HCT116 (cell line): Measurements from ENCODE around the gene BCL11A. TPM values are rescaled to one million over a fixed set of nuclear protein-coding genes. Genes with fewer than 3 reads are reported as not detected.

Experiments
- ATAC-seq: fragments of 200-7000 bp; cut with Tn5 transposase; 2 replicates; pipeline ENCODE4 v1.9.1; 2020; ENCODE audit warnings: mild to moderate bottlenecking, moderate library complexity
- BruUV-seq: library from RNA; stranded (reverse); fragments of 400-500 nt; replicated peaks from 2 replicates; lab custom pipeline; 2021; lab: Mats Ljungman, UMichigan
- CTCF ChIA-PET: fragments of 300-600 bp; sonication (Branson Sonifier 250); formaldehyde crosslinking; loops from one replicate; lab custom pipeline; 2021; ENCODE audit warnings: antibody characterized with exemption; lab: Charles Lee
- POLR2A ChIA-PET: fragments of 300-600, 350-600 bp; sonication (Branson Sonifier 250); formaldehyde crosslinking; loops from one replicate; lab custom pipeline; 2021; ENCODE audit warnings: antibody characterized with exemption; lab: Charles Lee
- RAD21 ChIA-PET, 2 experiments: fragments of 300-600 bp; sonication (Branson Sonifier 250); formaldehyde crosslinking; loops; one replicate each; lab custom pipeline; 2023; ENCODE audit warnings: low total read pairs in 2 of 2; ENCODE audit not compliant: uncharacterized antibody in 2 of 2, unreplicated experiment in 2 of 2, low non-redundant PET in 1 of 2; lab: Charles Lee
- DNase-seq: peaks from one replicate; pipeline ENCODE4 v3.0.0-alpha.2; 2010; ENCODE audit warnings: low read depth, low spot score
- H2AFZ ChIP-seq: fragments of 200-600 bp; shearing (Covaris generic), sonication (generic); 2 replicates; pipeline ENCODE4 v1.6.1; 2017; ENCODE audit warnings: low read depth, mixed run types, mixed read lengths, antibody characterized with exemption, low read length; ENCODE audit not compliant: poor library complexity, severe bottlenecking
- H3K27ac ChIP-seq: 2 replicates; pipeline ENCODE4 v1.5.1; 2012; ENCODE audit warnings: low read depth, low read length
- H3K27me3 ChIP-seq: fragments of 200-600 bp; sonication (generic); 2 replicates; pipeline ENCODE4 v1.6.1; 2016; ENCODE audit warnings: mixed run types, low read length, mixed read lengths; ENCODE audit not compliant: insufficient read depth
- H3K36me3 ChIP-seq, 2 experiments: fragments of 200-500 bp in 1 of 2; fragments of 200-600 bp in 1 of 2; sonication (Bioruptor generic) in 1 of 2; sonication (generic) in 1 of 2; 2 replicates each; pipeline versions ENCODE4 v1.5.1 to v1.6.1; 2014 to 2016; ENCODE audit warnings: low read length in 2 of 2, inconsistent platforms in 1 of 2, mixed read lengths in 1 of 2, mixed run types in 1 of 2; ENCODE audit not compliant: insufficient read depth in 2 of 2, control insufficient read depth in 1 of 2
- H3K4me1 ChIP-seq, 2 experiments: fragments of 200-600 bp in 1 of 2; sonication (generic) in 1 of 2; 2 replicates each; pipeline versions ENCODE4 v1.5.1 to v1.6.1; 2012 to 2017; ENCODE audit warnings: low read length in 2 of 2, inconsistent platforms in 1 of 2, mild to moderate bottlenecking in 1 of 2, mixed read lengths in 1 of 2, mixed run types in 1 of 2, moderate library complexity in 1 of 2; ENCODE audit not compliant: insufficient read depth in 2 of 2, control insufficient read depth in 1 of 2
- H3K4me2 ChIP-seq: fragments of 200-600 bp; sonication (generic); 2 replicates; pipeline ENCODE4 v1.6.1; 2017; ENCODE audit warnings: mixed run types, low read length, mixed read lengths
- H3K4me3 ChIP-seq, 2 experiments: fragments of 200-600 bp in 1 of 2; sonication (generic) in 1 of 2; replicated peaks in 1 of 2; 2 replicates each; pipeline ENCODE4 v1.5.1; 2011 to 2016; ENCODE audit warnings: low read length in 2 of 2, control low read depth in 1 of 2, low read depth in 1 of 2, mild to moderate bottlenecking in 1 of 2, mixed read lengths in 1 of 2, mixed run types in 1 of 2
- H3K79me2 ChIP-seq: fragments of 200-600 bp; sonication (generic); 2 replicates; pipeline ENCODE4 v1.6.1; 2017; ENCODE audit warnings: mild to moderate bottlenecking, mixed run types, low read length, moderate library complexity, mixed read lengths; ENCODE audit not compliant: insufficient read depth
- H3K9ac ChIP-seq: fragments of 200-600 bp; sonication (generic); 2 replicates; pipeline ENCODE4 v1.6.1; 2016; ENCODE audit warnings: low read length, mixed read lengths
- H3K9me2 ChIP-seq: fragments of 200-600 bp; sonication (generic), shearing (Covaris generic); 2 replicates; pipeline ENCODE4 v1.6.1; 2017; ENCODE audit warnings: mixed run types, mild to moderate bottlenecking, moderate library complexity; ENCODE audit not compliant: insufficient read depth
- H3K9me3 ChIP-seq, 2 experiments: fragments of 200-500 bp in 1 of 2; fragments of 200-600 bp in 1 of 2; sonication (Bioruptor generic) in 1 of 2; sonication (generic) in 1 of 2; 2 replicates each; pipeline ENCODE4 v1.6.1; 2014 to 2017; ENCODE audit warnings: low read length in 2 of 2, mixed read lengths in 2 of 2, inconsistent platforms in 1 of 2, low read depth in 1 of 2, mild to moderate bottlenecking in 1 of 2, mixed run types in 1 of 2, moderate library complexity in 1 of 2; ENCODE audit not compliant: control insufficient read depth in 1 of 2, insufficient read depth in 1 of 2
- H4K20me1 ChIP-seq: fragments of 200-600 bp; sonication (generic), shearing (Covaris generic); 2 replicates; pipeline ENCODE4 v1.6.1; 2017; ENCODE audit warnings: mixed run types, mild to moderate bottlenecking, moderate library complexity; ENCODE audit not compliant: insufficient read depth
- ATF3 ChIP-seq: IDR thresholded peaks from 2 replicates; pipeline ENCODE4 v1.6.1; 2012
- CBX3 ChIP-seq: IDR thresholded peaks from 2 replicates; pipeline ENCODE4 v1.6.1; 2012; ENCODE audit warnings: low read depth
- CEBPB ChIP-seq: IDR thresholded peaks from 2 replicates; pipeline ENCODE4 v1.6.1; 2012; ENCODE audit warnings: low read depth
- ELF1 ChIP-seq: IDR thresholded peaks from 2 replicates; pipeline ENCODE4 v1.6.1; 2012; ENCODE audit warnings: low read depth, borderline replicate concordance
- EZH2 ChIP-seq: fragments of 200-600 bp; sonication (generic); IDR thresholded peaks from 2 replicates; pipeline ENCODE4 v1.6.1; 2017; ENCODE audit warnings: antibody characterized with exemption, mixed run types
- EZH2phosphoT487 ChIP-seq: fragments of 200-600 bp; IDR thresholded peaks from 2 replicates; pipeline ENCODE4 v1.6.1; 2018; ENCODE audit warnings: antibody characterized with exemption, borderline replicate concordance
- FOSL1 ChIP-seq: IDR thresholded peaks from 2 replicates; pipeline ENCODE4 v1.6.1; 2012; ENCODE audit warnings: low read depth
- JUND ChIP-seq: IDR thresholded peaks from 2 replicates; pipeline ENCODE4 v1.6.1; 2012
- POLR2A ChIP-seq: IDR thresholded peaks from 2 replicates; pipeline ENCODE4 v1.7.0; 2011; ENCODE audit warnings: borderline replicate concordance; ENCODE audit not compliant: insufficient read depth, insufficient read length; ENCODE audit errors: extremely low read depth
- POLR2AphosphoS5 ChIP-seq: IDR thresholded peaks from 2 replicates; pipeline ENCODE4 v1.6.1; 2011; ENCODE audit warnings: mild to moderate bottlenecking, low read depth, low read length, moderate library complexity
- RAD21 ChIP-seq: IDR thresholded peaks from 2 replicates; pipeline ENCODE4 v1.6.1; 2012; ENCODE audit warnings: low read depth, mild to moderate bottlenecking
- SIN3A ChIP-seq: IDR thresholded peaks from 2 replicates; pipeline ENCODE4 v1.6.1; 2012; ENCODE audit warnings: low read depth
- SP1 ChIP-seq: IDR thresholded peaks from 2 replicates; pipeline ENCODE4 v1.6.1; 2012; ENCODE audit warnings: low read depth
- YY1 ChIP-seq: IDR thresholded peaks from 2 replicates; pipeline ENCODE4 v1.6.1; 2011; ENCODE audit warnings: low read length, low read depth, moderate library complexity, mild to moderate bottlenecking; ENCODE audit not compliant: insufficient replicate concordance; ENCODE audit errors: extremely low read depth
- ZFX ChIP-seq: fragments of 450-650 bp; IDR thresholded peaks from 2 replicates; pipeline ENCODE4 v1.6.1; 2017
- ZNF274 ChIP-seq: fragments of 200-500 bp; sonication (Bioruptor generic); IDR thresholded peaks from 2 replicates; pipeline ENCODE4 v1.6.1; 2014; ENCODE audit warnings: mild to moderate bottlenecking, low read depth, low read length, inconsistent platforms
- intact Hi-C: fragments of 100-400 bp; cut with micrococcal nuclease; formaldehyde crosslinking; loops from 2 replicates; pipeline ENCODE4 v1.10.0; 2022
- total RNA-seq: library from RNA; stranded (reverse); gene quantifications from one replicate; pipeline ENCODE4 v1.2.1, GENCODE V29; 2021; ENCODE audit not compliant: unreplicated experiment
- TF ChIP-seq, protein P1 (sequence below): IDR thresholded peaks from 2 replicates; pipeline ENCODE4 v1.6.1; 2011; ENCODE audit warnings: mild to moderate bottlenecking, low read length, moderate library complexity; ENCODE audit not compliant: insufficient replicate concordance; ENCODE audit errors: extremely low read depth
- TF ChIP-seq, protein P2 (sequence below): IDR thresholded peaks from 2 replicates; pipeline ENCODE4 v1.6.1; 2012; ENCODE audit warnings: low read depth
- TF ChIP-seq, protein P3 (sequence below), 3 experiments: fragments of 200-600 bp in 1 of 3; sonication (generic) in 1 of 3; IDR thresholded peaks in 2 of 3; conservative IDR thresholded peaks in 1 of 3; 2 replicates each; pipeline ENCODE4 v1.5.1; 2012 to 2017; ENCODE audit warnings: low read depth in 2 of 3, low read length in 2 of 3, antibody characterized with exemption in 1 of 3, borderline replicate concordance in 1 of 3, control low read depth in 1 of 3, mild to moderate bottlenecking in 1 of 3, mixed read lengths in 1 of 3, mixed run types in 1 of 3, moderate library complexity in 1 of 3; ENCODE audit not compliant: insufficient read depth in 1 of 3
- TF ChIP-seq, protein P4 (sequence below): IDR thresholded peaks from 2 replicates; pipeline ENCODE4 v1.6.1; 2012

BCL11A gene
- total RNA-seq, 1 experiment from 2014 or later = 0.71 TPM

GRCh38 chr2:60496475-60496874 lies 57.0 kb downstream of the BCL11A start:
- intact Hi-C loops = no loop called here
- peaks cover 16% of the 10 kb centered on the region; the same call in 1 of the 2 replicates for H3K27me3 ChIP-seq
- POLR2A ChIA-PET = no interaction called here

More at GRCh38 chr2:60496475-60496874, 57.0 kb downstream of the BCL11A start:
- TF ChIP-seq EZH2phosphoT487 = no peak
- no peak for TF ChIP-seq FOSL1
- TF ChIP-seq, protein P1, sequence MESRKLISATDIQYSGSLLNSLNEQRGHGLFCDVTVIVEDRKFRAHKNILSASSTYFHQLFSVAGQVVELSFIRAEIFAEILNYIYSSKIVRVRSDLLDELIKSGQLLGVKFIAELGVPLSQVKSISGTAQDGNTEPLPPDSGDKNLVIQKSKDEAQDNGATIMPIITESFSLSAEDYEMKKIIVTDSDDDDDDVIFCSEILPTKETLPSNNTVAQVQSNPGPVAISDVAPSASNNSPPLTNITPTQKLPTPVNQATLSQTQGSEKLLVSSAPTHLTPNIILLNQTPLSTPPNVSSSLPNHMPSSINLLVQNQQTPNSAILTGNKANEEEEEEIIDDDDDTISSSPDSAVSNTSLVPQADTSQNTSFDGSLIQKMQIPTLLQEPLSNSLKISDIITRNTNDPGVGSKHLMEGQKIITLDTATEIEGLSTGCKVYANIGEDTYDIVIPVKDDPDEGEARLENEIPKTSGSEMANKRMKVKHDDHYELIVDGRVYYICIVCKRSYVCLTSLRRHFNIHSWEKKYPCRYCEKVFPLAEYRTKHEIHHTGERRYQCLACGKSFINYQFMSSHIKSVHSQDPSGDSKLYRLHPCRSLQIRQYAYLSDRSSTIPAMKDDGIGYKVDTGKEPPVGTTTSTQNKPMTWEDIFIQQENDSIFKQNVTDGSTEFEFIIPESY = no peak
- TF ChIP-seq JUND = no peak
- no peak for TF ChIP-seq EZH2
- no peak for TF ChIP-seq ZFX
- no peak for TF ChIP-seq POLR2A
- TF ChIP-seq ZNF274 = no peak
- TF ChIP-seq CEBPB = no peak
- TF ChIP-seq, protein P2, sequence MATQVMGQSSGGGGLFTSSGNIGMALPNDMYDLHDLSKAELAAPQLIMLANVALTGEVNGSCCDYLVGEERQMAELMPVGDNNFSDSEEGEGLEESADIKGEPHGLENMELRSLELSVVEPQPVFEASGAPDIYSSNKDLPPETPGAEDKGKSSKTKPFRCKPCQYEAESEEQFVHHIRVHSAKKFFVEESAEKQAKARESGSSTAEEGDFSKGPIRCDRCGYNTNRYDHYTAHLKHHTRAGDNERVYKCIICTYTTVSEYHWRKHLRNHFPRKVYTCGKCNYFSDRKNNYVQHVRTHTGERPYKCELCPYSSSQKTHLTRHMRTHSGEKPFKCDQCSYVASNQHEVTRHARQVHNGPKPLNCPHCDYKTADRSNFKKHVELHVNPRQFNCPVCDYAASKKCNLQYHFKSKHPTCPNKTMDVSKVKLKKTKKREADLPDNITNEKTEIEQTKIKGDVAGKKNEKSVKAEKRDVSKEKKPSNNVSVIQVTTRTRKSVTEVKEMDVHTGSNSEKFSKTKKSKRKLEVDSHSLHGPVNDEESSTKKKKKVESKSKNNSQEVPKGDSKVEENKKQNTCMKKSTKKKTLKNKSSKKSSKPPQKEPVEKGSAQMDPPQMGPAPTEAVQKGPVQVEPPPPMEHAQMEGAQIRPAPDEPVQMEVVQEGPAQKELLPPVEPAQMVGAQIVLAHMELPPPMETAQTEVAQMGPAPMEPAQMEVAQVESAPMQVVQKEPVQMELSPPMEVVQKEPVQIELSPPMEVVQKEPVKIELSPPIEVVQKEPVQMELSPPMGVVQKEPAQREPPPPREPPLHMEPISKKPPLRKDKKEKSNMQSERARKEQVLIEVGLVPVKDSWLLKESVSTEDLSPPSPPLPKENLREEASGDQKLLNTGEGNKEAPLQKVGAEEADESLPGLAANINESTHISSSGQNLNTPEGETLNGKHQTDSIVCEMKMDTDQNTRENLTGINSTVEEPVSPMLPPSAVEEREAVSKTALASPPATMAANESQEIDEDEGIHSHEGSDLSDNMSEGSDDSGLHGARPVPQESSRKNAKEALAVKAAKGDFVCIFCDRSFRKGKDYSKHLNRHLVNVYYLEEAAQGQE = no peak
- TF ChIP-seq POLR2AphosphoS5 = no peak
- TF ChIP-seq ATF3 = no peak
- no peak for TF ChIP-seq RAD21
- TF ChIP-seq ELF1 = no peak
- no peak for TF ChIP-seq YY1
- TF ChIP-seq, protein P3, sequence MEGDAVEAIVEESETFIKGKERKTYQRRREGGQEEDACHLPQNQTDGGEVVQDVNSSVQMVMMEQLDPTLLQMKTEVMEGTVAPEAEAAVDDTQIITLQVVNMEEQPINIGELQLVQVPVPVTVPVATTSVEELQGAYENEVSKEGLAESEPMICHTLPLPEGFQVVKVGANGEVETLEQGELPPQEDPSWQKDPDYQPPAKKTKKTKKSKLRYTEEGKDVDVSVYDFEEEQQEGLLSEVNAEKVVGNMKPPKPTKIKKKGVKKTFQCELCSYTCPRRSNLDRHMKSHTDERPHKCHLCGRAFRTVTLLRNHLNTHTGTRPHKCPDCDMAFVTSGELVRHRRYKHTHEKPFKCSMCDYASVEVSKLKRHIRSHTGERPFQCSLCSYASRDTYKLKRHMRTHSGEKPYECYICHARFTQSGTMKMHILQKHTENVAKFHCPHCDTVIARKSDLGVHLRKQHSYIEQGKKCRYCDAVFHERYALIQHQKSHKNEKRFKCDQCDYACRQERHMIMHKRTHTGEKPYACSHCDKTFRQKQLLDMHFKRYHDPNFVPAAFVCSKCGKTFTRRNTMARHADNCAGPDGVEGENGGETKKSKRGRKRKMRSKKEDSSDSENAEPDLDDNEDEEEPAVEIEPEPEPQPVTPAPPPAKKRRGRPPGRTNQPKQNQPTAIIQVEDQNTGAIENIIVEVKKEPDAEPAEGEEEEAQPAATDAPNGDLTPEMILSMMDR (IDR thresholded peaks at IDR 0.05 in 2 of 3, conservative IDR thresholded peaks at IDR 0.05 in 1 of 3; ENCODE audit: borderline replicate concordance in 1 of 3, insufficient read depth in 1 of 3, low read depth in 2 of 3, low read length in 2 of 3) = no peak
- TF ChIP-seq, protein P4, sequence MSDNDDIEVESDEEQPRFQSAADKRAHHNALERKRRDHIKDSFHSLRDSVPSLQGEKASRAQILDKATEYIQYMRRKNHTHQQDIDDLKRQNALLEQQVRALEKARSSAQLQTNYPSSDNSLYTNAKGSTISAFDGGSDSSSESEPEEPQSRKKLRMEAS = no peak
- no peak for TF ChIP-seq SIN3A
- no peak for TF ChIP-seq SP1
- TF ChIP-seq CBX3 = no peak
- no peaks in the 10 kb centered on the region for H3K4me1 ChIP-seq
- H3K36me3 ChIP-seq = no peaks in the 10 kb centered on the region
- ChIA-PET RAD21 (interaction anchor here in 1 of 2 experiments (1.5 kb wide), 1 partner anchor 54 kb away, joined by 4 read pairs; no protein-coding TSS in a partner anchor), CTCF (interaction anchor here (1.3 kb wide), 1 partner anchor 178 kb away, joined by 3 read pairs; no protein-coding TSS in a partner anchor)
- H2AFZ ChIP-seq = no peak overlapping the region
- no peaks in the 10 kb centered on the region for H3K9me3 ChIP-seq
- H3K9ac ChIP-seq = no peak overlapping the region
- BruUV-seq = no TSS peak
- no peak overlapping the region for H3K27ac ChIP-seq
- no peak overlapping the region for H3K4me2 ChIP-seq
- peak; percentile 46; the same call in 1 of the 2 replicates for ATAC-seq
- H3K79me2 ChIP-seq = no peaks in the 10 kb centered on the region
- H3K9me2 ChIP-seq = no peaks in the 10 kb centered on the region
- DNase-seq = no peak
- no peak overlapping the region for H3K4me3 ChIP-seq
- no peaks in the 10 kb centered on the region for H4K20me1 ChIP-seq
